Stimulated activated CD4-positive, alpha-beta T cell treated with anti-CD3 and anti-CD28 coated beads, TNF-alpha, amount 100 ng/mL, for 24 hours (primary cell): ENCODE results near the gene PAX8.

Source experiments
- DNase-seq, 3 experiments: peaks; one replicate each; pipeline ENCODE4 v3.0.0-alpha.2; 2020; ENCODE audit warnings: low read depth in 3 of 3

The PAX8 gene

DNA sequence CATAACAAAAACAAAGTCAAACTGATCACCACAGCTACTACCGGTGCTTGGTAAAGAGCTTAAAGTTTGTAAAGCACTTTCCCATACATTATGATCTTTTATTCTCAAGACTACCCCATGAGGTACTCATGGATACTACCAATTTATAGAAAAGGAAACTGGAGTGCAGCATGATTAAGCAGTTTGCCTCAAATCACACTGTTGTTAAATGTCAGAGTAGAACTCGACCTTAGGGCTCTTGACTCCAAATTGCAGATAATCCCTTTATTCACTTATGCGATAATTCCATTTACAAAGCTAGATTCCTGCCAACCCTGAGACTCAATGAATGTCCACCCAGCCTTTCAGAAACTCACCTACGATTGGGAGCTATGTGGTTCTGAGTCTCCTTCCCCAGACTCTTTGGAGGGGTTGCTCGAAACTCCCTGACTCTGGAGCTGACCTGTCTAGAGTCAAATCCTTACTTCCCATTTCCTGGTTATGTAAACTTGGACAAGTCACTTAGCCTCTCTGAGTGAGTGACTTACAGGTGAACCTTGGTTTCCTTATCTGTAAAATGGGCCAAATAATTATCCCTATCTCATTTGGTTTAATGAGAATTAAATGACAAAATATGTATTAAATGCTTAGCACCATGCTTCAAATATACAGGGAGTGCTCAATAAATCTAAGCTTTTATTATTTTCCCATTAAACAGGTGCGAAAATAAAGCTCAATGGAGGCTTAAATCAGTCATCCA, 57.6 kb downstream of the PAX8 start:
- DNase-seq = no peak

DNA sequence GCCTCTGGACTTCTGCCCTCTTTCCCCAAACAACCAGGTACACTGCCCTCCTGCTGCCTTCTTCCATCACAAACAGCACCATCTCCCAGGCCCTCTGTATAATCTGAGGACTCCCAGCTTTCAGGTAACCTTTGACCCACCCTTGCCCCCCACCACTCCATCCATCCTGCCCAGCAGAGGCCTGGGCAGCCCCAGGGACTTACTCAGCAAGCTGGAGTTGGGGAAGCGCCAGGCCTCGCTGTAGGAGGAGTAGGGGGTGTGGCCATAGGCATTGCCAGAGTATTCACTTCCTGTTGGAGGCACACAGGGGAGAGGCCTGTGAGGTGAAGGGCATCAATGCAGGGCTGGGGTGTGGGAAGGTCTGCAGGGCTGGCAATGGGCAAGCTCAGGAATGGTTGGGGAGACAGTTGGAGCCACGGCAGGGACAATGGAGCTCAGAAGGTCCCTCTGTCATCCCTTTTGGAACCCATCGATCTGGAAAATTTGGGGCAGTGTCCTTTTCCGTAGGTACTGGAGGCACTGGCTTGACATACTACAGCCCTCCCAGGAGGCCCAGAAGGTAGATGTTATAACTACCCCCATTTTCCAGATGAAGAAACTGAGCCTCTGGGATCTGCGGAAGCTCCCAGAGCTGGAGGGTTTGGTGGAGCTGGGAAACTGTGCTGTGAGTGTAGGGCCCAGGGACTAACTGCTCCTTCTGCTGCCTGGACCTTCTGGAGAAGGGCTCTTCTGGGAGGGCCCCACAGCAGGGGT, 58.7 kb downstream of the PAX8 start:
- DNase-seq = no peak

DNA sequence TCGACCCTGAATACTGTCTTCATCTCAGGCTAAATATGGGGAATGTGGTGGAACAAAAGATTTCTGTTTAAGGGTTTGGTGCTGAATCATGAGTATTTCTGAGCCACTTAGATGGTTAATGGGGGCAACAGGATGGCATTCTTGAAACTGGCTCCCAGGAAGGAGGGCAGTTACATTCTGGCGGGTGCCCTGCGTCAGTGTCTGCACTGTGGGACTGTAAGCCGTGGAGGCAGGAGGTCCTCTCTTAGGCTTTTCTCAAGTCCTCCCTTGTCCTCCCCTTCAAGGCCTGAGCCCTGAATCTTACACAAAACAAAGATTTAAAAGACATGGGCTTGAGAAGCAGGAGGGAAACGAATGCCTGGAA, 59.2 kb downstream of the PAX8 start:
- no peak for DNase-seq

DNA sequence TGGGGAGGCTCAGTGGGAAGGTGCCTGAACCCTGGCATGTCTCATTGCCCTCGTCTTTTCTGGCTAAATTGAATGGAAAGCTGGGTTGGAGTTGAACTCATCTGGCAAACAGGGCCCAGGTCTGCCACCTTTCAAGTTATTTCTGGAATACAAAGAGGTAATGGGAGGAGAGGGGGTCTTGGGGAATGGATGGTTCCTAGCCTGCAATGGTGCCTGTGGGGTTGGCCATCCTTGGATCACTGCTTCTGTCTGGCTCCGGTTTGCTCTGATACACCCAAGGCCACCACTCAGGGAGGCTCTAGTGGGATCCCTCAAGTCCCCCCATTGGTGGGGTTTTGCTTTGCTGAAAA, 59.7 kb downstream of the PAX8 start:
- no peak for DNase-seq

DNA sequence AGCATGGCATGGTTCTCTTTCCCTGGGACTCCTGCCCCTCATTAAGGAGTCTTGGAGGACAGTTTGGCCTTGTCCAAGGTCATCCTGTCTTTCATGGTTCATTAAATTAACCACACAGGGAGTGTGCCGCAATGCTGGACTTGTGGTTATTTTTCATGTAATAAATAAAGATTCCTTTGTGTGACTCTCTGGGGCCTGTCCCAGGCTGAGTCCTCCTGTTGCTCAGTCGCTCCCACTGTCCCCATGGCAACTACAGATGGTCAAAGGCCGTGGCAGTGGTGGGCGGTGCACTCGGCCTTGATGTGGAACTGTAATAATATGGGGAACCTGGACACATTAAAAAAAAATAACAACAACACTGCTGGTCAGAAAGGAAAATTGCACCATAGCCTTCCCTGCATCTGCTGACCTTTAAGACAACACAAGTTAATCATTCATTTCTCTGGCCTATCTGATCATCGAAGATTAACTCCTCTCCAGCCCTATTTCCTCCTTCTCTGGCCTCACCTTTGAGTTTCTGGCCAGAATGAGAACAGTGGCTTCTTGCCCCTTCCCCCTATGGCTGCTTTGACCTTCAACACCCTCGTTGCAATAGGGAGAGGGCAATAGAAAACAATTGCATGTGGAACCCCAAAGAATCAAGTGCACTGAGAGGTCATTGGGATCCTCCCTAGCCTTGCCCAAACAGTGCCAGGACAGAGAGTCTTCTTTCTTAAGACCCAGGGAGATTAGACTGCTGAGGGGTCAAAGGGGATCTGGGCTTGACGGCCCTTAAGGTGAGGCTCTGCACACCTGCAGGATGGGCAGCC, 60.2 kb downstream of the PAX8 start:
- DNase-seq = no peak

DNA sequence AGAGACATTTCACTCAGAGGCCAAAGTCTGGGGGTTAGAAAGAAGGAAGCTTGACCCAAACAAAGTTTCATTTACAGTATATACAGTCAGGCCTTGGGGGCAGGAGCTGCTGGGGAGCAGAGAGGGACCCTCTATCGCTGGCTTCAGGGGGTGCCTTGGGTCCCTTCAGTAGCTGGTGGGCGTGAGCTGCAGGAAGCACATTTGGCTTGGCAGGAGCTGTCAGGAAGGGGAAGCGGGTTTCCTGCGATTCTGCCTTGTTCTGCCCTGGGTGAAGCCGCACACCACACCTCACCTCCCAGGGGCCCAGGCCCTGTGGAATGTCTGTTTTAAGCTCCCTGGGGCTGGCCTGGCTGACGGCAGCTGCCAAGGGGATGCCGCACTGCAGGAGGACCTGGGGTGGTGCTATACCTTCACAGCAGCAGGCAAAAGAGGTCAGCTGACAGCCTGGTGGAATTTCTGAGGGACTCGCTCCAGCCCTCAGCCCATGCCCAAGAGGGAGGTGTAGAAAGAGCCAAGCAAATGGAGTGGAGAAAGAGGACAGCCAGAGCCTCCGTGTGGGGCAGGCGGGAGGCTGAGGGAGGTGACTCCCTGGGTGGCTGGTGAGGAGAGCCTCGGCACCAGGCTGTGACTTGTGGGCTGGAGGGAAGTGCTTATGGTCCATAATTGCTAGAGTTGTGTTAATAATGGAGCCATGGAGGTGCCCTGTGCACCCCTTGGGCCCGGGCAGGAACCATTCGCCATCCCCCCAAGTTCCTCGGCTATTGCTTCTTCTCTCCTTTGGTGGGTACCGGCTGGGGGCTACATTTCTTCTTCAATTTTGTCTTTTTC, 61.1 kb downstream of the PAX8 start:
- no peak for DNase-seq

DNA sequence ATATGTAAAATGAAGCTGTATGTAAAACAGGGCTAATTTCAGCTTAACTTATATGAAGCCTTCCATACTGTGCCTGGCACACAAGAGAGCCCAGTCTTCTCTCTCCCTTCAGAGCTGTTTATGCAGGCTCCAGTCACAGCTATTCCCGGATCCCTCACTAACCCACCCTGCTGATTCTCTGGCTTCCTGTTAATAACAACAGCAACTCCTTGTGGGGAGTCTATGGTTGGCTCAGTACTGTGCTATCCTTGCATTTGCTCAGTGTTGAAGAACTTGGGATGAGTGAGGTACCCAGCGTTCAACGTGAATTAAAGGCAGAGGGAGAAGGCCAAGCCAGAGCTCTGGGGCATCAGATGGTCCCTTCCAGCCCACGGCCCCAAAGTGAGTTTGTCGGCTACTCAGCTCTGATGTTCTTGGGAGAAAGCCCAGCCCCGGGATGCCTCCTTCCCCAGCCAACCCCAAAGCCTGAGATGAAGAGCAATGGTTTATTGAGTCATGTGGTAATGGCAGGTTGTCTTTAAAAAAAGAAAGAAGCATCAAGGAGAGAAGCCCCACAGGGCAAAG, 61.7 kb downstream of the PAX8 start:
- no peak for DNase-seq

DNA sequence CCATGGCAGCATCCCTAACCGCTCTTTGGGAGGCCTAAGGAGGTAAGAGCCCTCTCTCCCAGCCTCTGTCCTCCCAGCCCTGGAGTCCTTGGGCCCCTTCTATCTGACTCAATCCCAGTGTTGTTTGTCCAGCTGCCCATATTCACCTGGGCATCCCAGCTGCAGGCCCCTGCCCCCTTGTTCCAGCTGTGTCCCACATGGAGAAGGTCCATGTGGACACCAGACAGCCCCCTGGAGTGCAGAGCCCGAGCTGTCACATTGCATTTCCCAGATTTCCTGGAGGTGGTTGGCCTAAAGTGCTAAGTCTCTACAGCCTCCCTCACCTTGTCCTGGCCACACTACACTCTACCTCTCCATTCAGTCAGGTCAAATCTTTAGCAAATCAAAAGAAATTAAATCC, 62.4 kb downstream of the PAX8 start:
- DNase-seq = no peak

DNA sequence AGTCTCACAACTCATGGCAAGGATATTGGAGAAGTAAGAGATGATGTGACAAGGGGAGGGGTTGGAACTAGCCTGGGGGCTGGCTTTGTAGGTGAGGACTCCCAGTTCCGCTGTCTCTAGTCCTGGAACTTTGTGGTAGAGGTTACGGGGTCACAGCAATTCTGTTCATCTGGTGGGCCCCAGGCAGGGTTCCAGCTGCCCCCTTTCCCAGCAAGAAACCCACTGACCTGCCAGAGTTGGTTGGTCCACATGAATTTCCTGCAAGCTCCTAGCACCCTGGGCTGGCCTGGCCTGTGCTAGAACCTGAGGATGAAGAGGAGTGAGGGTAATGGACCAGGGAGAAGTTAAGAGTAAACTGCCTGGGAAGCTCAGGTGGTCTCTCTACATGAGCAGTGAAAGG, 63.7 kb downstream of the PAX8 start:
- DNase-seq = no peak

DNA sequence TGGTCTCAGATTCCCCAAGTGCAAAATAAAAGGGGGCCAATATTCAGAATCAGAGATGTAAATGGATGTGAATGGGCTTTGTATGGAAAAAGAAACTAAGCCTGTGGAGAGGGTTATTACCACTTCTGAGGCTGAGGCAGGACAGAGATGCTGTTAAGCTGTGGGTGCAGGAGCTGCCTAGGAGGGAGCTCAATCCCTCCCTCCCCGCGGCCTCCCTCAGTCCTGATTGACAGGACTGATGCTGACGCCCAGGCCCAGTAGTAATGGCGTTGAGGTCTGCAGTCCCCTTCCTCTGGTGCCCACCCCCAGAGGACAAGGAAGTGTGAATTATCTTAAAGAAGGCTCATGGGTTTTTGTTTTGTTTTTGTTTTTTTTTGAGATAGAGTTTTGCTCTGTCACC, 64.6 kb downstream of the PAX8 start:
- DNase-seq = no peak

DNA sequence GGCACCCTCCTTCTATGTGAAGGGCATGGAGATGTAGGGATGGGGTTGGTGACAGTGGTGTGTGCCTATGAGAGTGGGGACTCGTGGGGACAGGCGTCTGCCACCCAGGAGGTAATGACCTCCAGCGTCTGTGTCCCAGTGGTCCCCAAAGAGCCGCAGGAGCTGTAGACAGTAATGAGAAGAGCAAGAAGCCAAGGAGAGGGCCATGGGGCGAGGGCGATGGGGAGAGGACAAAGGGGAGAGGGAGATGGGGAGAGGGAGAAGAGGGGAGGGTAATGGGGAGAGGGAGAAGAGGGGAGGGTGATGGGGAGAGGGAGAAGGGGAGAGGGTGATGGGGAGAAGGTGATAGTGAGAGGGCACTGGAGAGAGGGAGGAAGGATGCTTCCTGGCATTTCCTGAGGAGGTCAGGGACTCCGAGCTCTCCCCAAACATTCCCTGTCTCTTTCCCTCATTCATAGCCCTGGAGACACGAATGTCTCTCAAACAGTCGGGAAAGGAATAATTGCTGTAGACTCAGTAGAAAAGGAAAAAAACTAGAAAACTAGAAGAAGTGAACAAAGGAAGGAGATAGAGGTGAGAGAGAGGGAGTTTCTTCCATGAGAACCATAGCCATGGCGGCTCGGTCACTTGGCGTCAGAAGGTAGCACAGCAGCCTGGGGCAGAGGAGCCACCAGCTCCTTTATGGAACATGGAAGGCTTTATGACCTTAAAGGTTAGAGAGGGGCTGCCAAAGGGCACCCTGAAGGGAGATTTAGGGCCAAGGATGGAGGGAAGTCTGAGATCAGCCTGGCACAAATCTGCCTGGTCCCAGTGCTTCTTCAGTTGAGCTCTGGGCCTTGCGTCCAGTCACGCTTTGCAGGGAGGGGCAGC, 65.4 kb downstream of the PAX8 start:
- DNase-seq = no peak

DNA sequence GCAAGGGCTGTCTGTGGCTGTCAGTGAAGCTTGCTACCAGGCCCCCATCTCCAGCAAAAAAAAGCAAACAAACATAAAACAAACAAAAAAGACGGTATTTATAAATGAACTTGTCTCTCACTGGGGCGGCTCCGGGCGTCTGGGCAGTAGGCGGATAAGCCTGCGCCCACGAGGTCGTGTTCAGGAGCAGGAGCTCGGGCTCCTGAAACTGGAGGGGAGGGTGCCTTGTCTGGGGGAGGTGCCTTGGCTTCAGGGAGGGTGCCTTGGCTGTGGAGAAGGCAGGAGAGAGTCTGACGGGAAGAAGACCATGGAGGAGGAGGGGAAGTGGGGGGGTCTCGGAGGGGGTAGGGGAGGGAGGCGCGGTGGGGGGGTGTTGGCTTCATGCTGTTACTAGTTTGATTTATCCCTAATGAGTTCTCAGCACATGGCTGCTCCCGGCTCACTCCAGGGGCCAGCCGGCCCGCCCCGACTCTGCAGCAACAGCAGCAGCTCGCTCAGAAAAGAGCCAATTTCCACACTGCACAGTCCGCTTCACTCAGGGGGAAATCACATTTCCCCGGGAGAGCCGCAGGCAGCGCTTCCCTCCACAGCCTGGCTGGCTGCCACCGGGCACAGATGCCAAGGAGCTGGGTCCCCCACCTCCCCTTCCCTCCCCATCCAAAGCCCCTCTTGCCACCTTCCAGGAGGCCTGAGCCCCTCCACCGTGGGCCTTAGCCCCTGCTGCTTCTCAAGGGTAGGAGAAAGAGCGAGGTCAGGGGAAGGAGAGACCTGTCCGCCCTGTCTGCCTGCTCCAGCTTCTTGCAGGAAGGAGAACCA, 66.3 kb downstream of the PAX8 start:
- no peak for DNase-seq

DNA sequence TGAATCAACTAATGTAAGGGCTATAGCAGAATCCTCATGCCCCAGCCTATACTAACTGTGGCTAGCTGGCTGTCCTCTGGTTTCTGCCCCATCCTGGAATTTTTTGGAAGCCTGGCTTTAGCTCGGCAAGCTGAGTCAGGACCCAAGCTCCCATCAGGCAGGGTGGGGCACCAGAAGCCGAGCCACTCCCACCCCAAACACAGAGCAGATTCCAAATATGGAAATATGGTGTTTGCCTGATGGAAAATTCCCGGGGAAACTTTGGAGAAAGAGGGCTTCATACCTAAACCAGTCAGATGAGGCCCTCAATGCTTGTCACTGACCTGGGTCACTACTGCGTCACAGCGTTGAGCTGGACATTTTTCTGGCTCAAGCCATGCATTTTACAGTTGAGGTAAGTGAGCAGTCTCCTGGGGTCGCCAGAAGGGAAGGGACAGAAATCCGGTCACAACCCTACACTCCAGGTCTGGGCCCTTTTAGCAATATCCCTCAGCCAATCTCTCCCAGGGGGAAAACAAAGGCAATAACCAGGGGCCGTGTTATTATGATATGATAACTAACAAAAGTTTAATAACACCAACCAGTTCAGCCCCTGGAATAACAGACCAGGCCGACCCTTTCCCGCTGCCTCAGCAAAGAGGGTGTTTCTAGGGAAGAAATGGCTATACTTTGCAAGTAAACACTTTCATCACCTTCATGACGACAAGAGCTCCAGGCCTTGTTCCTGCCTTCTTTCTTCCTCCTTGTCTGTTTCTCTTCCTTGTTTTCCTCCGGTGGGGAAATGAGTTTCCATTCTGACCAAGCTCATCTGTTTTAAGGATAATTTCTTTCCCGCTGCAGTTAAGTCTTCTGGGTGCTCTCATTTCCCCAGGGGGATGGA, 67.3 kb downstream of the PAX8 start:
- DNase-seq = no peak

DNA sequence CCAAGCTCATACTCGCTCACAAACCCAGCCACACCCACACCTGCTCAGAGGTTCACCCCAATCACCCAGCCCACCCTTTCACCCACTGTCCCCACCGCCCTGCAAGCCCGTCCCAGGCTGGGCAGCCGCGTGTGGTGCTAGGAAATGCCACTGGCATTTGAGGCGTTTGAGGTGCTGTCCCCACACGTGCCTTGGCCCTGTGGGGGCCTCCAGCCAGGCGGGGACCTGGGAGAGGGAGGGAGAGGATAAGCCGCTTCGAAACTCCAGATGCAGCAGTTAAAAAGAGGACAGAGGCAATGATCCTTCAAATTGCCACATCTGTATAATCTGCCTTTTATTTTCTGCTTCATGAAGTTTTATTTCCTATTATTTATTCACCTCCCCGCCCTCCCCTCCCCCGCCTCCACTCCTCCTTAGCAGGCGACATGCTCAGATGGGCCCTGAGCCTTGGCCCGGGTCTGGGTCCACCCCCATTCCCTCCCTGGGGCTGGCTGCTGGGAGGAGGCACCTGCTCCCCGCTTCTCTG, 69.0 kb downstream of the PAX8 start:
- DNase-seq = no peak

DNA sequence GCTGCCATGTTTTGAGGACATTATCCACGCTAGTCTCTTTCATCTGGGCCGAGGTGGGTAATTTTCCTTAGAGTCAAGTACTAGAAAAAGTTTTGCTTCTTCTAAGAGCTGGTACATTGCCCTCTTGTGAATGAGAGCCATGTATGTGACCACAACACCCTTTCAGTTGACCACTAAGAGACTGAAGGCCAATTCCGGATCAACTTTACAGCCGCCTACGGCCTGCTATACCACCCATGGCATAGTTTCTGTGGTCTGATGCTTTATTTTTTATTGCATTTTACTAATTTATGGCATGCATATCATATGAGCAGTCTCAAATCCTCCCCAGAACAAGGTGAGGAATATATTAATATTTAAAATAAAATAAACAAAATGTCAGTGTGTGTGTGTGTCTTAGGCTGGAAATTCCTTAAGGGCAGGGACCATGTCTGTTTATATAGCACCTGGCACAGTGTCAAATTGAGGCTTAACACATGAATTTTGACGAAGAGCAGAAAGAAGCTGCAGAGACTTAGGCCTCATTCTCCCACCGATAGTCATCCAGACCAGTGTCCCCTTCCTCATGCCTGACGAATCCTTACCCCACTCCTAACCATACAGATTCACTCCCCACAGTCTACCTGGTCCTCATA, 69.6 kb downstream of the PAX8 start:
- no peak for DNase-seq

DNA sequence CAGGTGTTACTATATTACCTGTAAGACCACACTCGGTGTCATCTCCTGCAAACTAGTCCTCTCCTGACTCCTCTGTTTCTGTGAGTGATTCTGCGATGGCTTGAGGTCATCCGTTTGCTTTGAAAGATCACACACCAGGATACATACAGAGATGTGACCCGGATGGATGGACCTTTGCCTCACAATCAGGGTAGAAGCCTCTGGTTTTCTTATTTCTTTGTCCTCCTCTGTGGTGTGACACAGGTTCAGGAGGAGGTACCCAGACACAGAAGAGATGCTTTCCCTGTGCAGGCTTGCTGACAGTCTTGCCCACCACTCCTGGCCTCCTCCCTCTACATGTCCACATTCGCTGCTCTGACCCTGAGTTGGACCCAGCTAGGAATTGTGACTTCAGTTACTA, 70.3 kb downstream of the PAX8 start:
- DNase-seq = no peak

DNA sequence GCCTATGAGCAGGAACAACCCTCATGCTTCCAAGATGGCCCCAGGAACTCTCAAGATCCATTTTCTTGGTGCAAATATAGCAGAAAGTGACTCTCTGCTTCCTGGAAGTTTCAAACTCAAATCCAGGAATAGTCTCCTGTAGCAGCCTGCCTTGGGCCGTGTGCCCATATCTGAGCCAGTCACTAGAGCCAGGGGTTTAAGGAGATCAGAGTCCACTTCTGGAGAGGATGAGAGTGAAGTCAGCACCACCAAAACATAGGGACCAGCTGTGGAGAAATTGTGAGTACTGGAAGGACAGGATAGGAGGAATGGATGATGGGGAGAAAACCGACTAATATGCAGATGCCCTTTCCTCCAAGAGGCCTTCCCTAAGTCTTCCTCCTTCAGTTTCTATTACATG, 71.7 kb downstream of the PAX8 start:
- no peak for DNase-seq

DNA sequence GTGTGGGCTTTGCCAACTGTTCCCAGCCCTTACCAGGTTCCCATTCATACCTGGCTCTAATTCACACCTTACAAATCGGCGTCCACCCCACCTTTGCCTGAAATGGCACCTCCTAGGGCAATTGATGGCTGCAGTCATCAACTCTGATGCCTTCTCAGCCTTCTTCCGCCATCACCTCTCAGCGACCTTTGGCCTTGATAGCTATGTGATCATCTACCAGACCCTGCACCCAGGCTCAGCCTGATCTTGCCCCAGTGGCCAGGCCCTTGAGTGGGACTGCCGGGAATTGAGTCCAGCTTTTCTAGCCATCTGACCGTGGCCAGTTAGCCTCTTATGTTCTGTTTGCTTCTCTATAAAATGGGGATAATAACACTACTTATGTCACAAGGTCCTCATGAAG, 72.5 kb downstream of the PAX8 start:
- DNase-seq = no peak
